GM08714 (cell line): ENCODE measurements around the gene ANO7.

Source experiments
- H3K4me3 ChIP-seq: fragments of 200-500 bp; sonication (Bioruptor generic); 2 replicates; pipeline ENCODE4 v1.5.1; 2014; ENCODE audit warnings: mild to moderate bottlenecking, low read length, inconsistent platforms
- ZNF274 ChIP-seq: IDR thresholded peaks from 2 replicates; pipeline ENCODE4 v1.6.1; 2012; ENCODE audit warnings: mild to moderate bottlenecking, low read depth, low read length

The ANO7 gene

DNA sequence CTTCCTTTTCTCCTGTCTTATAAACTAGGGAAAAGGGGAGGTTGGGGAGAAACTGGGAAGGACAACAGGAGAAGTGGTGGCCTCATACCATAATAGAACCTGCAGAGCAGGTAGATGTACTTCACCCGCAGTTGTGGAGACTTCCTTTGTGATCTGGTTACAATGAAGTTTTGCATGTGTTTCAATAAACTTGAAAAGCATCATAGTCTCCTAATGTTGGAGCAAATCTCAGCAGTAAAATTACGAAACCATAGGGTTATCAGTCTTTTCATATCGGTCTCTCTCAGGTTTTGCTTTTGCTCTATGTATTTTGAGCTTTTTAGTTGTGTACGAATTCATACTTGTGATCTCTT lies 30.5 kb downstream of the ANO7 start:
- peak overlapping the region; percentile 70 for H3K4me3 ChIP-seq
- no peak for TF ChIP-seq ZNF274

DNA sequence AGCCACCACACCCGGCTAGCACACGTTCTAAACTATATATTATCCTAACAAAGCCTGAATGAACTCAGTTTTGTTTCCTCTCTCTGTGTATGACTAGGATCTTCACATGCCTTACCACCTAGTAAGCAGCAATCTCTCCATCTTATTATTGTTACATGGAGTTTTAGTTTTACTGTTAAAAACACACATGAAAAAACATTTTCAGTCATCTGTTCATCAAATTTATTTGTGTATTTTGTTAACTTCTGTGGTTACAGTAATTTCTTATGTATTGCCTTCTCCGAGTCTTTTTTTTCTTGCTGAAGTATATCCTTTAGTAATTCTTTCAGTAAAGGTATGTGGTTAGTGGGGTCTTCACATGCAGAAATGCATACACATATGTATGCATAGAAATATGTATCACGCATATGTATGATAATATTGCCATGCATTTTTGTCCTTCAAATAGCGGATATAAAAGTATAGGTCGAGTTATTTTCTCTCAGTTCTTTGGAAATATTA lies 31.4 kb downstream of the ANO7 start:
- H3K4me3 ChIP-seq, result no peak overlapping the region
- no peak for TF ChIP-seq ZNF274

DNA sequence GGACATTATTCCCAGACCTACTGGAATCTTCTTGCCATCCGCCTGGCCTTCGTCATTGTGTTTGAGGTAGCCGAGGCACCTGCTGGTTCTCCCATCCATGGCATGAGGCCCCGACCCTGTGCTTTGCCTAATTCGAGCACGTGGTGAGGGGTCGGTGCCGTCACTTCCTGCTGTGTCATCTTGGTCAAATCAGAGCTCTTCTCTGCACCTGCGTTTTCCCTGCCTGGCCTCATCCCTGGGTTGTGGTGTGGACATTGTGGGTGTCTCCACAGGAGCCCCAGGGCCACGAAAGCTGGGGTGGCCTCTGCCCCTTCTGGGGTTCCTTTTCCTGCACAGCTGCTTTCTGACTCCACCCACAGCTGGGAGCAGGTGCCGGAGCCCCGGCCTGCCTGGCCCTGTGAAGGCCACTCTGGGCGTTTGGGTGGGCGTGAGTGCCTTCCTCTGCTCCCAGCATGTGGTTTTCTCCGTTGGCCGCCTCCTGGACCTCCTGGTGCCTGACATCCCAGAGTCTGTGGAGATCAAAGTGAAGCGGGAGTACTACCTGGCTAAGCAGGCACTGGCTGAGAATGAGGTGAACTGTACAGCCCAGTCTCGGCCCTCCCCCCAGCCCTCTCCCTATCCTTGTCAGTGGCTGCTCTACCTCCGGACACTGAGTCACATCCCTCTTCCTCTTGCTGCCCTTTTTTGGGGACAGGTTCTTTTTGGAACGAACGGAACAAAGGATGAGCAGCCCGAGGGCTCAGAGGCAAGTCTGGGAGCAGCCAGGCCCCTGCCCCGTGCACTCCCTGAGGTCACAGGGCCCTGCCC lies 34.9 kb downstream of the ANO7 start:
- no peak for TF ChIP-seq ZNF274
- no peak overlapping the region for H3K4me3 ChIP-seq

DNA sequence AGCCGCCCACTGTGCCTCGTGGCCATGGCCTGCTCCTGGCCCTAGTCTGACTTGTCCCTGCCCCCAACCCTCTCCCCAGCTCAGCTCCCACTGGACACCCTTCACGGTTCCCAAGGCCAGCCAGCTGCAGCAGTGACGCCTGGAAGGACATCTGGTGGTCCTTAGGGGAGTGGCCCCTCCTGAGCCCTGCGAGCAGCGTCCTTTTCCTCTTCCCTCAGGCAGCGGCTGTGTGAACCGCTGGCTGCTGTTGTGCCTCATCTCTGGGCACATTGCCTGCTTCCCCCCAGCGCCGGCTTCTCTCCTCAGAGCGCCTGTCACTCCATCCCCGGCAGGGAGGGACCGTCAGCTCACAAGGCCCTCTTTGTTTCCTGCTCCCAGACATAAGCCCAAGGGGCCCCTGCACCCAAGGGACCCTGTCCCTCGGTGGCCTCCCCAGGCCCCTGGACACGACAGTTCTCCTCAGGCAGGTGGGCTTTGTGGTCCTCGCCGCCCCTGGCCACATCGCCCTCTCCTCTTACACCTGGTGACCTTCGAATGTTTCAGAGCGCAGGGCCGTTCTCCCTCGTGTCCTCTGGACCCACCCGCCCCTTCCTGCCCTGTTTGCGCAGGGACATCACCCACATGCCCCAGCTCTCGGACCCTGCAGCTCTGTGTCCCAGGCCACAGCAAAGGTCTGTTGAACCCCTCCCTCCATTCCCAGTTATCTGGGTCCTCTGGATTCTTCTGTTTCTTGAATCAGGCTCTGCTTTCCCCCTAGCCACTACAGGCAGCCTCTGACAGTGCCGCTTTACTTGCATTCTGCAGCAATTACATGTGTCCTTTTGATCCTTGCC lies 35.8 kb downstream of the ANO7 start:
- no peak for TF ChIP-seq ZNF274
- no peak overlapping the region for H3K4me3 ChIP-seq

DNA sequence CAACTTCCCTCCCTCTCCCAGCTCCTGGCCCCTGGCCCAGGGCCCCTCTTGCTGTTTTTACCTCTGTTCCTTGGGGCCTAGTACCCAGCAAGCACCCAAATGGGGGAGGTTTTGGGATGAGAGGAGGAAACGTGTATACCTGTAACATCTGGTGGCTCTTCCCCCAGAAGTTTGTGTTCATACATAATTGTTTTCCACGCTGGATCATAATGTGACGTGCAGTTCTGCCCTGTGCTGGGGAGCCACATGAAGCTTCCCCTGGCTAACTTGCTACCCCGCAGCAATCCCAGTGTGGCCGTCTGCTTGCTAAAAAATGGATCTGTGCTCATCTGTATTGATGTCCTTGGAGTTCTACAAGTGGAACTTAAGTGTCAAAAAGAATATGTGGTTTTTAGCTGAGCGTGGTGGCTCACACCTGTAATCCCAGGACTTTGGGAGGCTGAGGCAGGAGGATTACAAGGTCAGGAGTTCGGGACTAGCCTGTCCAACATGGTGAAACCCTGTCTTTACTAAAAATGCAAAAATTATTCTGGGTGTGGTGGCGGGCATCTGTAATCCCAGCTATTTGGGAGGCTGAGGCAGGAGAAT lies 36.5 kb downstream of the ANO7 start:
- no peak for TF ChIP-seq ZNF274
- H3K4me3 ChIP-seq, result no peak overlapping the region

DNA sequence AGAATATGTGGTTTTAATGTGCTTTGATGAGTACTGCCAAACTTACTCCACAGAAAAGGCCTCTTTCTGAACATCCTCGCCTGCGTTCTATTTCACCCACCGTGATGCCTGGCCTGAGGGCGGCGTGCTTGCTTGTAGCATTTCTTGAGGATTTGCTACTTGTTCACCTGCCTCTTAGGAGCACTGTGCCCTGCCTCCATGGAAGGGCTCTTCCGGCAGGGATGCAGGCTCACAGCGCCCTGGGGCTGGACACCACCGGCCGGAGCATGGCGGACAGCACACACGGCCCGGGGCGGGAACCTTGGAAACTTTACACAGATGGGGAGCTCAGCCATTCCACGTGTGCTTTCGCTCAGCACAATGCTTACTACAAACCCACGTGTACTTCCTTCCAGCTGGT lies 37.1 kb downstream of the ANO7 start:
- no peak overlapping the region for H3K4me3 ChIP-seq
- no peak for TF ChIP-seq ZNF274

DNA sequence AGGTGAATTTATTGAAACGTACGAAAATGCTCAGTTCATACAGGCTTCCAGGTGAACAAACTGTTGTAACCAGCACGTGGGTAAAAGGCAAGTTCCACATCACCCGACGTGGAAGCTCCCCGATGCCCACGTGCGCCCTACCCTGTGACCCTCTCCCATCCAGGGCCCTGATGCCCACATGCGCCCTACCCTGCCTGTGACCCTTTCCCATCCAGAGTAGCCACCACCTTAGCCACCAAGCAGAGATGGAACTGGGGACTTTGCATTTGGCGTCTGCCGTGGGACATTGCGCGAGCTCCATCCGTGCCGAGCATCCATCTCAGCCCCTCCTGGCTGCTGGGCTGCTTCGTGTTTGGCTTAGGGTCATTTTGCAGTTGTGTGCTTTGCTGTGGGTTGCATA lies 37.5 kb downstream of the ANO7 start:
- H3K4me3 ChIP-seq, result no peak overlapping the region
- no peak for TF ChIP-seq ZNF274

DNA sequence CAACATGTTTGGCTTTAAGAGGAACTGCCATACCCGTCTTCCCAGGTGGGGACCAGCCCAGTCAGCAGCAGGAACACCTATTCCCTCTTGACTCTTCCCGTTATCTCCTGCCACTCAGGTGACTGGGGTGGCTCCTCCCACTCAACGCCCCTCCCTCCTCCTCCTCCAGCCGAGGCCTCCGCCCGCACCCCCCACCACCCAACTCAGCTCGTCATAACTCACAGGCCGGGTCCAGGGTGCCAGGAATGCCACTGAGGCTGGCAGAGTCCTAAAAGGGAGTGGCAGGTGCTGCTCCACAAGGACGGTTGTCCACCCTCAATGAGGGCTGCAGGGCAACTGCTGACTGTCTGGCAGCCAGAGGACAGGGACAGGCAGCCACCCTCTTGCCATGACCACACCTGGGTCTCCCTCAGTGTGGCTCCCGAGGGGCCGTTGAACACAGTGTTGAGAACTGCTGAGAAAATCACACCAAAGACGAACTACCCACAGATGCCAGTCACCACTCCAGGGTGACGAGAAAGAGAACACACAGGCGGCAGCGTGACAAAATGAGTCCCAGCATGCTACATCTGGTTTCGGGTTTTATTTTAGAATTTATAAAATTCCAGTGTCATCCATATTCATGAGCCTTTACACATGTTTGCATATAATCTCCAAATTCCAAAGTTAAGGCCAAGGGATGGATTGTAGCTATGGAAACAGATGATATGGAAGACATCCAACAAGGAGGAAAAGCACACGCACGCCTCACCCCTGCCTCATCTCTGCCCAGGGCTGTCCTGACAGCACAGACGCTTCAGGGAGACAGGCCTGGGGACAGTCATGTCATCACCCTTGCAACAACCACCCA lies 38.5 kb downstream of the ANO7 start:
- H3K4me3 ChIP-seq, result no peak overlapping the region
- TF ChIP-seq ZNF274, result no peak

DNA sequence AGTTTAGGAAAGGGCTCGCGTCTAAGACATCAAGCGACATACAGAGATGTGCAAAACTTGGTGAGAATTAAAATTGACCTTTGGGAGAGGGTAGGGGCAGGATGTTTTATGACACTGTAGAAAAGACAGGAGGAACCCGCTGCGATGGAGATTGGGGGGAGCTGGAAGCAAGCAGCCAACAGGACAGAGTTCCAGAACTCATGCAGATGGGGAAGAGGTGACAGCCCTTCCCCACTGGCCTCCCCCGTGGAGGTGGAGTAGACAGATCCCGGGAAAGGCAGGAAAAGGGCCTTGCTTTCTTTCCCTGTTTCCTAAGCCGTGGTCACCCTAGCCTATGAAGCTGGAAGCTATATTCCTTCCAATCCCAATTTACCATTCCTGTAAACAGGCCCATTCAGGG lies 39.1 kb downstream of the ANO7 start:
- no peak overlapping the region for H3K4me3 ChIP-seq
- no peak for TF ChIP-seq ZNF274

DNA sequence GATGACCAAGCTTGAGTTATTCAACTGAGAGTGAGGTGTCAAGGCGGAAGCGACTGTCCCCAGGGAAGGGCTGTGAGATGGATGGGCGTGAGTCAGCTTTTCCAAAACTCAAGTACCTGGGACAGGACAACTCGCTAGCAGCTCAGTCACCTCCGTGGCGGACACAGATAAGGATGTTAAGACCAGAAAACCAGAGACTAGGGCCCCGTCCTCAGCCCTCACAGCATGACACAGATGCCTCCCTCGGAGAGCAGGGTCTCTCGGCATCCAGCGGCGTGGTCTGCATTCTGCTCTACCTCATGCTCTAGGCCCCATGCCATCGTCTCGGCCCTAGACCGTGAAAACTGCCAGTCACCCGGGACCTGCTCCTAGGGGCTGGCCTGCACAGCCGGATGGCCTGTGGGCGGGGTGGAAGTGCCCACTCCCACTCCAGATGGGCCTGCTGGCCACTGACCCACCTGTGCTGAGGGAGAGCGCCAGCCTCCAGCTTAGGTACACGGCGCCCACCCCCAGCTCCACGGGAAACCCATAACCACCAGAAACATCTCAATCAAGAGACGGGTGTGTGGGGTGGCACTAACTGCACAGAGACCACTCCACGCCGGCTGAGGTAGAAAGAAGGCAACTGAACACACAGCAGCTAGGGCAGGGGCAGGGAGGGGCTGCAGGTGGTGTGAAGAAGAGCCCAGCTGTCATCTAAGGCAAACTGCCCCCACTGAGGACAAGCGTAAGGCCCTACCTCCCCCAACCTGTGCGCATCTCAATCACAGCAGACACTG lies 39.8 kb downstream of the ANO7 start:
- no peak overlapping the region for H3K4me3 ChIP-seq

DNA sequence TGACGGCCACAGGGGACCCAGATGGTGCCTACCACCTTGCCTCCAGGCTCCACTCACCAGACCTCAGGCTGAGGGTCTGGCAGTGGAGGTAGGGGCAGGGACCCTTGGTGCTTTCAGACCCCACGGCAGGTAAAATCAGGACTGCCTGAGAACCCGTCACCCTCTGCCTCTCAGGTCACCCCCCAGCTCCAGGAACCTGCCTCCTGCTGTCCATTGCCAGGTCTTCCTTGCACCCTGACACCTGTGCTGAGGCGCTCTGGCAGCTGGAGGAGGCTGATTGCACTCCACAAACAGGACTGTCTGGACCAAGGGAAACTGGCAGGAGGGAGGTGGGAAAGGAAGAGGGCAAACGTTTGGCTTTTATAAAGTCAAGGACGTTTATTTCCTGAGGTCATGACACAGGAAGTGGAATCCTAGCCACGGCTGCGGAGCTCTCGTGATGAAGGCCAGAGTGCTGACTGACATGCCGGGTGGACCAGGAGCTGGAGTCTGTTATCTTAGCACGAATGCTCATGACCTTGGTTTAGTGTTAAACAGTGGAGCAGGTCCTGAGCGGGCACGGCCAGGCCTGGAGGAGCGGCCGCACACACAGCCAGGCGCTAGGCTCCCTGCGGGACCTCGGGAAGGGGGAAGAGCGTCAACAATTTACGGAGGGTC lies 40.5 kb downstream of the ANO7 start:
- no peak for TF ChIP-seq ZNF274

More for the DNA sequence above, 39.8 kb downstream of the ANO7 start:
- TF ChIP-seq ZNF274, result no peak

DNA sequence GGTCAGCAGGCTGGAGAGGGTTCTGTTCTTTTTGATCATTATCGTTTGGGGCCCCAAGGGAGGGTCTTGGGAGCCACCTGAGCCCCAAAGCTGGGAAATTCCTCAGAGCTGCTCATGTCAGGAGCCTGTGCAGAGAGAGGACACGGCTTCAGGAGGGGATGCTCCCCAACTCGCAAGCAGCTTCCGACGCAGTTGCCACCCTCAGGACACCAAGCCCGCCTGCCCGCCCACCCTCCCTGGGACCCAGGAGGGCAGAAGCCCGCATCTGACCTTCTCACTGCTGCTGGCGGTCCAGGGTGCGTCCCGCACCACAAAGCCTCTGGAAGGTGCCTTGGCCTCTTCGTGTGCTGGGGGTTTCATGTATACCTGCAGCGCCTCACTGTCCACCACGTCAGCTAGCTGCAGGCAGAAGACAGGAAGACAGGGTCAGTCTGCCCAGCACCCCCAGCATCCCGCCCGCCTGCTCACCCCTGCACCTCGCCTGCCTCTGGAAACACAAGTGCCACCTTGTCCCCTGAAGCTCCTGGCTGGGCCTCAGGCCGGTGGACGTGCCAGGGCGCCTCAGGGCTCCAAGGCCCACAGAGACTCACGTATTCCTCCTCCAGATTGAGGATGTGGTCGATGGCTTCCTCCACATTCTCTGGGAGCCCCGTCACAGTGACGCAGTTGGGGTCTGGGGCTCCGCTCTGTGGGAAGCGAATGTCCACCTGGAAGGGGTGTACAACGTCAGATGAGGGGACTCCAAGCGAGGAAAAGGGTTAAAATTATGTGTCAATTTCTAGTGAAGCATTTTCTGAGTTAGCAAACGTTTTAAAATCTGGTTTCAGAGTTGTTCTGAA lies 41.3 kb downstream of the ANO7 start:
- no peak overlapping the region for H3K4me3 ChIP-seq
- no peak for TF ChIP-seq ZNF274

More for the DNA sequence above, 40.5 kb downstream of the ANO7 start:
- H3K4me3 ChIP-seq, result no peak overlapping the region
